SIG-M5 (cell line): ENCODE results near the gene RPL29.

Experiments used
- DNase-seq: peaks from one replicate; lab custom pipeline; 2025; lab: John Stamatoyannopoulos, UW

The RPL29 gene

DNA sequence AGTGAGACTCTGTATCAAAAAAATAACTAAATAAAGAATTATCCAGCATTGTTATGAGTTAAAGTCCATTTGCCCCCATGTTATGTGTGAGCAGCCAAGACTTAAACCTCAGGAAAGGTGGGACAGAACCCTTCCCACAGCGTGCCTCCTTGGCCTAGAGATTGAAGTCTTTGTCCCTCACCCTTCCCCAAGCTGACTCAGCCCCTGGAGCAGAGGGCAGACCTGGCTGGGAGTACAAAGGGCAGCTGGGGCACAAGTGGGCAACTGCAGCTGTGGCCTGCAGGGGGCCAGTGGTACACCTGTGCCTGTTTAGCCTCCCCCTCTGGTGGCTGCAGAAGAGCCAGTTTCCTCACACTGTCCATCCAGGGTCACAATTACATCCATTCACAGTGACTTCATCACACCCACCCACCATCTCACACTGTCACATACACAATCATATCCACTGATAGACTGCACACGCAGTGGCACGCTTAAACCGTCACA lies 13.3 kb downstream of the RPL29 start:
- no peak for DNase-seq

DNA sequence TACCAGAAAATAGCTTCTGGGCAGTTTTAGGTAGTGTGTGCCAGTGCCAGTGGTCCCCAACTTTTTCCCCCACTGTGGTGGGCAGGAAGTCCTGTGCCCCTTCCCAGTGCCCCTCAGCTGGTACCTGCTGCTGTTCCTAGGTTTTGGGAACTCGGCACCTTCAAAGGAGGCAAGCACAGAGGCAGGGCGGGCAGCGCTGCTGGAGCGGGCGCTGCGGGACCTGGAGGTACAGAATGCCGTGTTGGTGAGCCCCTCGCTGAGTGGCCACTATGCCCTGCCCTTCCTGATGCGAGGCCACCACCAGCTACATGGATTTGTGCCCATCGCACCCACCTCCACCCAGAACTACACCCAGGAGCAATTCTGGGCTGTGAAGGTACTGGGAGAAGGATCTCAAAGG lies 15.4 kb downstream of the RPL29 start:
- DNase-seq: no peak

DNA sequence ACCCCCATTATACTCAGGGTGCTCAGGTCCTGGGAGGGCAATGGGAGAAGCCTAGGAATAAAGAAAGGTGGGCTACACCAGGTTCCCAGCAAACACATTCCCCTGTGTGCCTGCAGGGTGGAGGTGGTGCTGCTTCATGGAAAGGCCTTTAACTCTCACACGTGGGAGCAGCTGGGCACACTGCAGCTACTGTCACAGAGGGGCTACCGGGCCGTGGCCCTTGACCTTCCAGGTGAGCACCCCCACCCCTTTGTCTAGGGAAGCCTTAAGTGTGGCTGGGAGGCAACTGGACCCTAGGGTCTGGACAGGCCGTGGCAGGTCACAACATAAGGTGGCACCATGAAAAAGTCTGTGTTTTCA lies 17.6 kb downstream of the RPL29 start:
- DNase-seq: no peak

DNA sequence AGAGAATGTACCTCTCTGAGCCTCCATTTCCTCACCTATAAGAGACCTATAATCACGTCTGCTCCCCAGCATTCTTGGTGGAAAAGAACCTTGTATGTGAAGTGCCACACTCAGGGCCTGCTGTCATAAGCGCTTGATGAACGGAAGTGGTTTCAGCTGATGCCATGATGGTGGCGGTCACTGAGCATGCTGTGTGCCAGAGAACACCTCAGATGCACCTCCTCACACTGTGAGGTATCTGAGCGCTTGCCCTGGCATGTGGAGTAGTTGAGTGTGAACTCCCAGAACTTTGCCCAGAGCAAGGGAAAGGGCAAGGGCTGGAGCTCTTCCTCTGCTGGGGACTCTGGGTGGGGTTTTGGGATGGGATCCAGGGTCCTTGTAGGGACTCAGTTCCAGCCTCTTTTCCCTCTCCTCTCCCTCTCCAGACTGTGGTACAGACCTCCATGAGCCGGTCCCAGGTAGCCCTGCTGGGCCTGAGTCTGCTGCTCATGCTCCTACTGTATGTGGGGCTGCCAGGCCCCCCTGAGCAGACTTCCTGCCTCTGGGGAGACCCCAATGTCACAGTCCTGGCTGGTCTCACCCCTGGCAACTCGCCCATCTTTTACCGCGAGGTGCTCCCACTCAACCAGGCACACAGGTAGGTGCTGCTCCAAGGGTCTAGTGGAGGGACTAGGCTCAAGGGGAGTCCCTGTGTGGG lies 18.1 kb downstream of the RPL29 start:
- DNase-seq: no peak

DNA sequence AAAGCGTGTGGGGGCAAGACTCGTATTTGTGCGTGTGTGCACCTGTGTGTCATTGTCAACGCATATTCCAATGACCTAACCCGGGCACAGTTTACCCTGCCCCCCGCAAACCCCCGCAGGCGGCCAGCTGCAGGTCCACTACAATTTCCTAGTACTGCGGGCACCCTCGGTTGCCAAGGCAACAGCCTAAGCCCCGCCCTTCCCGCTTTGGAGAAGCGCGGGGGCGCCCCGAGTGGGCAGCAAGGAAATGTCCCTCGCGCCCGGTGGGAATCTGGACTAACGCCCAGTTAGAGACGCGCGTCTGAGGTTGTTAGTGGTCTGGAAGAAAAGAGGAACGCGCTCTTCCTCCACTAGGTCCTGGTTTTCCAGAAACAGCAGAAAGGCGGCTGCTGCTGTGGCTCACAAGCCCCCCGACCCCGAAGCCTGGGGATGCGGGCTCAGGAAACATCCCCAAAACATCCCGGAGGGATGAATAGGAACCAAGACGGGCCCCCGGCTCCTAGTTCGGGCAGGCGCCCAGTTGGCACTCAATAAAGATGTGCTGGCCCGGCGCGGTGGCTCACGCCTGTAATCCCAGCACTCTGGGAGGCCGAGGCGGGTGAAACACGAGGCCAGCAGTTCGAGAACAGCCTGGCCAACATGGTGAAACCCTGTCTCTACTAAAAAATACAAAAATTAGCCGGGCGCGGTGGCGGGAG lies 19.7 kb downstream of the RPL29 start:
- no peak for DNase-seq

DNA sequence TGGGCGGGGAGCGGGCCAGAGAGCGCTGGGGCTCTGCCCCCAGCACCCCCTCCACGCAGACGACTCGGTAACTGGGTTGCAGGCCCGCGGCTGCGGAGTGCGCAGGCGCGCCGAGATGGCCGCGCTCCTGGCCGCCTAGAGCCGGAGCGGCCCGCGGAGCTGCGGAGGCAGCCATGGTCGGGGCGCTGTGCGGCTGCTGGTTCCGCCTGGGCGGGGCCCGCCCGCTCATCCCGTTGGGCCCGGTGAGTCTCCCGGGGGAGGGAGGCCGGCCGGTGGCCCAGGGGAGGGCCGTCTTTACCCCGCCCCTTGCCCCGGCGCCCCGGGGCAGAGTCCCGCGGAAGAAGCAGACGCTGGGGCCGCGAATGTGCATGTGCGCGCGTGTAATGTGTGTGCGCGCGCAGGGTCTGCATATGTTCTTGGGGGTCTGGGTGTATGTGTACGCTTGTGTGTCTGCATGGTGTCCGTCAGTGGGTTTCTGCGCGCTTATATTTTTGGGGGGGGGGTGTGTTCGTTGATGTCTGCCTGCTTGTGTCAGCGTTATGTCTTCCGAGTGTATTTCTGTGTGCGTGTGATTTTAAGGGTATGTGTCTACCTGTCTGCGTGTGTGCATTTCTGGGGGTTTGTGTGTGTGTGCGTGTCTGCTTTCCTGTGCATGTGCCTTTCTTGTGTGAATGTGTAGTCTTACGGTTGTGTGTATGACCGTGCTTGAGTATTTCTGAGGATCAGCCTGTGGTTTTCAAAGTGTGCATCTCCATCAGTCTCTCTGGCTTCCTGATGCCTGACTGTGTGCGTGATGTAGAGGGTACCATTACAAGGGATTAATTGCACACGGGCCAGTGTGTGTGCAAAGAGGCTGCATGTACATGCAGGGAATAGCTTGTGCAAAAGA lies 20.5 kb downstream of the RPL29 start, which contains the start of gene ABHD14A:
TSS of gene ABHD14A (plus strand) at position 102 of the 889 bp plus-strand sequence. CDS start at position 174, 72 bp downstream.
- DNase-seq: no peak

DNA sequence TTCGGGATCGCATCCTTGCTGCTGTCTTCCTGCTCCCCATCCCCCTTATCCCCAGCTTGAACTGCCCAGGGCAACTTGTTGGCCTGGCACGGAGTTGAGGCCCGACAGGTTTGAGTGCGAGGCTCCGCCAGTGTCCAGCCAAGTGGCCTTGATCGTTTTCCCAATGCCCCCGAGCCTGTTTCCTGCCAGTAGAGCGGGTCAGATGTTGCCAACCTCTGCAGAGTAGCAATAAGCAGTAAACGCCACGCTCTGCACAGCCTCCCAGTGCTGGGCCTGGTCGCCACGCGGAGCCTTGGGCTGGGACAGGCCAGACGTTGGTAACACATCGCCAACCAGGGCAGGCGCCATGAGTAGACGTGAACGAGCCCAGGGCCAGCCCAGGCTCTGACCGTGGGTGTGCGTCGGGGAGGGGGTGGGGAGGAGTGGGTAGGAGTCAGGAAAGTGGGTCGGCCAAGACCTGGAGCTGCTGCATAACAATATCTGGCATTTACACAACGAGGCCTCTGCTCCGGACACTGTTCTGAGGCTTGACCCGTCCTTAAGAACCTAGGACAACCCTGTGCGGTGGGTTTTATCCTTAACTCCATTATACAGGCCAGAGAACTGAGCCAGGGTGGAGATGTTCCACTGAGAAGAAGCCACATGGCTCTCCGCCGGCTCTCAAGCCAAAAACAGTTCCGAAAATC lies 21.3 kb downstream of the RPL29 start:
- no peak for DNase-seq

DNA sequence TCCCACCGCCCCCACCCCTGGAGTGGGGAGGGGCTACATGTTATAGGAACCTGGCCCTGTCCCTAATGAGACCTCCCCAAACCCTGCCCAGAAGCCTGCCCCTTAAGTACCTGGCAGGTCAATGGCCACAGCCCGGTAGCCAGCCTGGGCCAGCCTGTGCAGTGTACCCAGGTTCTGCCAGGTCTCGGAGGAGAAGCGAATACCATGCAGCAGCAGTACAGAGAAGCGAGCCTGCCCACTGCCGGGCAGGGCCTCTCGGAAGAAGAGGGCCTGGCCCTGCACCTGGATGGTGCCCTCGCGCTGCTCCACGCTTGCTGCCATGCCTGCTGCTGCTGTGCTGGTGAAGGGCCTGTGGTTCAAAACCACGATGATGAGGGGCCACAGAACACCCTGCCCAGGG lies 24.3 kb downstream of the RPL29 start:
- DNase-seq: no peak

DNA sequence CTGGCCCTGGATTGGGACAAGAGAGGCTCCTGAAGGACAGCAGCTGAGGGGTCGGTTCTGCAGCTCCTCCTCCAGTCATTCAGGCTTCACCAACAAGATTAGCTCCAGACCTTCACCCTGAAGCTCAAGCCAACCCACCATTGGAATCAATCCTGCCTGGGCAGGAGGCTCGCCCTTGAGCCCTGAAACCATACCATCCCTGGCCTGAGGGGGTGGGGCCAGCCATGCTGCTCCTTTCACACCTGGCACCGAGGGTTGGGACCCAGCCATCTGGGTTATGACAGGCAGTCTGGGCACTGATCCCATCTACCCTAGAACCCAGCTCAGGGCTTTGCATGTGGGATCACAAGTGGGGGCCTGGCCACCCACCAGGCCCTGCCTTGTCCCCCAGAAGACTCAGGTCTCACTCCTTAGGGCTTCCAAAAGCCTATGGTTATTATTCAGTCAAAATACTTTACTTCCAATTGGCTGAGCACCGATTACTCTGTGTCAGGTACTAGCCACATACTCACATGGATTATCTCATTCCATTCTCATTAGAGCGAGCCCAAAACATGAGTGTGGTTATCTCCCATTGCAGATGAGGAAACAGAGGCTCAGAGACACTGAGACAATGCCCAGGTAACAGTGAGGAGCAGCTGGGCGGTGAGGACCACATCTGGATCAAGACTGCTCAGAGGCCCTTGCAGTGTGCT lies 24.9 kb downstream of the RPL29 start:
- DNase-seq: no peak

DNA sequence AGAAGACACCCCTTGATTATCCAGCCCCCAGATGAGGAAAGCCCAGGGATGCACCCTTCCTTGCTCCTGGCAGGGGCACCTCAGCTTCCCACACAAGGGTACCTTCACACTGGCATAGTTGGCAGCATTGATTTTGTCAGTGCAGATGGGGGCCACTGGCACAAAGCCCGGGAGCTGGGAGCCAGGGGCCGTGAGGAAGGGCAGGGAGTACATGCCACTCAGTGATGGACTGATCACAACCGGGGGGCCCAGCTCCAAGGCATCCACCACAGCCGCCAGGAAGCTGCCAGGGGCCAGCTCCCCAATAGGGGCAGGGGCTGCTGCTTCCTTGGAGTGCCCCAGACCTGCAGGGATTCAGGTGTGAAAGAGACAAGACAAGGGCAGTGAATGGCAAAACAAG lies 25.9 kb downstream of the RPL29 start:
- no peak for DNase-seq

DNA sequence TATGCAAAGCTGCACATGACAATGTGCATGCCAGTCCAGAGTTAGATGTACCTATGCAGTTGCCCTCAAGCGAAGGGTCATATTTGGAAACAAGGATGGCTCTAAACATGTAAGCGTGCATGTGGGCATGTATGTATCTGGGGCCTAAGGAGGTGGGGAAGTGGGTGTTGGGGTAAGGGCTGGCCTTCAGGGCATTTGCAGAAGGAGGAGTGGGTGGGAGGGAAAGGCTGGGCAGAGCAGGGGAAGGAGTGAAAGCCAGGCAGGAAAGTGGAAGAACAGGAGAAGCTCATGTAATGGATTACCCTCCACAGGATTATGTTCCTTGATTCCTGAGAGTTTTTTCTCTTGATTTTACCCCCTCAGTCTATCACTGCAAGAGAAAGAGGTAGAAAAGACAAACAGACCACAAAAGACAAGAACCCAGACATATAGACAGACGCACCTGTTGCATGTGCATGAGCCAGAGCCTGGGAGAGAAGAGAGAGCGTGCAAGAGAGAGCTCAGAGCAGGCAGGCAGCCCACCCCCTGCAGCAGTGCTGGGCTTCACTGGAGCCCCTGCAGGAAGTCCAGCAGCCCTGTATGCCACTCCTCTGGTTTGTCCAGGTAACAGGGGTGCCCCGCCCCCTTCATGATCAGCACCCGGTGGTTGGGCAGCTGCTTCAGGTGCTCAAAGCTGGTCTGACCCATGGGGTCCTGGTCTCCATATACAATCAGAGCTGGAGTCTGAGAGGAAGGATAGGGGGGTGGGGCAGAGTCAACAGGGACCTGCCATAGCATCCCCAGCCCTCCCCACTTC lies 26.6 kb downstream of the RPL29 start:
- DNase-seq: no peak

DNA sequence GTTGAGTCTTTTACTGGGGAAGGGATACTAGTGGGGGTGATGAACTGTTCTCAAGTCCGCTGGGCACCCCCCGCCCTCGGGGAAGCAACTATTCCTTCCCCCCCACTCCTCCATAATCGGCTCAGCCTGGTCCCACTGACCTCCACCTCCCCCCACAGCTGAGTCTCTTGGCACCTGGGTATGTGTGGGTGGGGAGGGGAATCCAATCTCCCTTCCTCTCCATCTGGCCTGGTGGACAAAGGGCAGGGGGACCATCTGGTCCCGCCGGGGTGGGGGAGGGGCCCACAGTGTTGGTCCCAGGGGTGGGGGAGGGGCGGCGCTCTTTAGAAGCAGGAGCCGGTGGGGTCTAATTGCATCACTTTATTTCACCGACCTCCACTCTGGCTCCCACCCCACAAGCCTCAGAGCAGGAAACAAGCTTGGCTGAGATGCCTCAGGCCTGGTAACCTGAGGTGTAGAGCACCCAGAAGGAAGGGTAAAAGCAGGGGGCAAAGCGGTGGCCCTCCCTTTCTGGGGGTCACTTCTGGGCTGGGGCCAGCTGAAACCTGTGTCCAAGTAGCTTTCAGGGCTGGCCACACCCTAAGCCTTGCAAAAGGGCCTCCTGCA lies 27.4 kb downstream of the RPL29 start:
- DNase-seq: no peak

DNA sequence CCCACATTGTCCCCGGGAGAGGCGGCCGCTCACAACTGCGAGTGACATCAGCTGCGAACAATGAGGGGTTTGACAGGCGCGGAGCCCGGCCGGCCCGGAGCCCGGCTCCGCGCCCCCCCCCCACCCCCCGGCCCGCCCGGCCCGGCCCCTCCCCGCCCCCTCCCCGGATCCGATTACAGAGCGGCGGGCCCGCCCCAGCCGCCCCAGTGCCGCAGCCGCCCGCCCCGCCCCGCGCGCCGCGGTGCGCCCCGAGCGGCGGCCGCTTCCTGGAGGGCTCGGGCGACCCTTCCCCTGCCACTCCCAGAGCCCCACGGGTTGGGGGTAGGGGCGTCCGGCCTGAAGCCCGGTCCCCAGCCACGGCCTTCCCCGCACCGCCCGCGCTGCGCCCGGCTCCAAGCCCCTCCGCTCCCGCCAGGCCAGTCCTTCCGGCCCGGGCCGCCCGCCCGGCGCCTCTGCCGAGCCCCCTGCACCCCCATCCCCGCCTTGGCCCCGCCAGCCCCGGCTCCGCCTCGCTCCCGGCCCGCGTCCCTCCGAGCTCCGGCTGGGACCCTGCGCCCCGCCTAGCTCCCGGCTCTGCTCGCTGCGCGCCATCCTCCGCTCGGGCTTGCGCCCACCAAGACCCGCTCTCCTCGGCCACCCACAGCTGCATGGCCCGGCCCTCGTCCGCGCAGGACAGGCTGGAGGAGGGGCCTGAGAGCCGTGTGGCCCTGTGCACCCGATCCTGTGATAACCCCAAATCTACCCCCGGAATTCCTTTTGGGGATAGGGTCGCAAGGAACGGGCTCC lies 28.1 kb downstream of the RPL29 start, which contains the start of gene PCBP4:
TSS of gene PCBP4 (minus strand) at position 71 of the 786 bp plus-strand sequence. CDS start 6,214 bp downstream, outside the sequence.
- DNase-seq: no peak

DNA sequence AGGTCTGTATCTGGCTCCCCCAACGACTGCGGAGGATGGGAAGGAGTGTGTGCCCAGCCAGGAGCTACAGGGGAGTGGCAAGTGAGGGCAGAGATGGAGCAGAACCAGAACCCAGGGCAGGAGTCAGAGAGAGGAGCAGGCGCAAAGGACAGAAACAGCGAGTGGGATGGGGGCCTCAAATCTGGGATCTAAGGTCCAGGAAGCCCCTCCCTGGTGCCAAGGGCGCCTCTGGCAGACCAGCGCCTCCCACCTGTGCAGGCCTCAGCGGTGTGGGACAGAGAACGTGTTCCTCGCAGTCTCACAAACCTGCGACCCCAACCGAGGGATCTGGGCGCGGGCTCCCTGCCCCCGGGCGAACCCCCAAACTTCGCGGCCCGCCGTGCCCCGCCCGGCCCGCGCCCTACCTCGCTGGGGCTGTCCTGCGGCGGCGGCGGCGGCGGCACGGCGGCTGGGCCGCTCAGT lies 28.7 kb downstream of the RPL29 start:
- no peak for DNase-seq

DNA sequence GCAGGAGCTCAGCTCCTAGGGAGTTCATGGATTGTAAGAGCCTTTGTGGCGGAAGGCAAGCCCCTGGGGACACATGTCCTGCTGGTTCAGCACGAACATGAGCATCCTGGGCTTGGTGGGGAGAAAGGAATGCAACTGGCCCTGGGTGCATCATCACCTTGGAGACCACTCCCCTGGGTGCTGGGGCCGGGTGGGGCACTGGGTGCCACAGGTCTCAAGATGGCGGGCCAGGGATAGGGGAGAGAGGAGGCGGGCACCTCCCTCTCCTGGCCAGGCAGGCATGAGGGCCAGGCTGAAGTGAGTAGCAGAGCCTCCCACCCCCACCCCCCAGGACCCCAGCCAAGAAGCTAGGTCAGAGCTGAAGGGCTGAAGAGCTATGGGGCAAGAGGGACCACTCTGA lies 29.2 kb downstream of the RPL29 start:
- DNase-seq: no peak

DNA sequence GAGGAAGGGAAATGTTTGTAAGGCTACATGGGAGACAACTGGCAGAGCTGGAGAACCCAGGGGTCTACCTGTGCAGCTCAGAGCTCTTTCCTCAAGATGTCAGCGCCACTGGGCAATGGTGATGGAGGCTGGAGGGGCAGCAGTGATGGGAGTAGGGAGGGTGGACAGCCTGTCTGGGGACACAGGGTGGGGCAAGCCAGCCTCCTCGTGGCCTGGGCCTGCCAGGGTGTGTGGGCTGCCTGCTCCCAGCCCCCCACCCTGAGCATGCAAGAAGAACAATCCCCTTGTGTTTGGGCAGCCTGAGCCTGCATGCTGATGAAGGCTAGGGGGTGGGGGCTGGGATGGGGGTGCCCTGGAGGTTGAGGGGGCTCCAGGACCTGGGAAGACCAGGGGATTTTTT lies 29.7 kb downstream of the RPL29 start:
- DNase-seq: no peak

DNA sequence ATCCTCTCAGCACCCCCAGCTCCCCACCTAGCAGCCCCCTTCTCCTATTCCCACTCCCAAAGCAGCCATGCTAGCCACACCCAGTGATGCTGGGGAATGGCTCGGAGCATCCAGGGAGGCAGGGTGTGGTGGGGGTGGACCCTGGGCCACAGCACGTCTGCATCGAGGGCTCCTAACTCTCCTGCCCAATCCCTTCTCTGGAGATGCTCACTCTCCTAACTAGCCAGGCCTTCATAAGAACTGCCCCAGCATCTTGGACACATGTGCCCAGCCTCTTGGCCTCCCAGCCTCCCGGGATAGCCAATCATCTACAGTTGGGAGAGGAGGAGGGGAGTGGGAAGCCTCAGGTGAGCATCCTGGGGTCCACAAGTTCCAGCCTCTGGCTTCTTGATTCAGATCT lies 31.2 kb downstream of the RPL29 start:
- DNase-seq: no peak

DNA sequence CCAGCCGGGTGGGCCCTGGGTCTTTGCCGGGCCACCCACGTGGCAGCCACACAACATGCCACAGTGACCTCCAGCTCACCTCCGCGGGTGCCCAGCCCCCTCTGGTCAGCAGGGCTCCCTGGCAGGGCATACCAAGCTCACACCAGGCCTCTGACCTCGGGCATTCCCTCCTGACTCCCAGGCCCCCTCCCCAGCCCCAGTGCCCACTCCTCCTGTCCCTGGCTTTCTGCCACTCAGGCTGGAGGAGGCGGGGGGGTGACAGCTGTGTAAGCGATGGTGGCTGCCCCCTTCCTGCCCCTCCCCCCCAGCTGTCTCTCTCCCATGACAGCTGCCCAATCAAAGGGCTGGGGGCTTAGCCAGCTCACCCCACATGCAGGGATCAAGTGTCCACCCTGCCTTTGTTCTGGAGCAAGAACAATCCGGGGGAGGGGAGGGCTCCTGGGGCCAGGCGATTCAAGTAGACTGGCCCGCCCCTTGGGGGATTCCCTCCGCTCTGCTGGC lies 31.7 kb downstream of the RPL29 start:
- no peak for DNase-seq
